SK-N-DZ (cell line): Measurements from ENCODE around the gene NANOS2. TPM values are rescaled to one million over a fixed set of nuclear protein-coding genes. Genes with fewer than 3 reads are reported as not detected.
A peak's percentile ranks its signal among the peaks of the same experiment; 100 is the strongest.

Source experiments
- DNase-seq: peaks from one replicate; pipeline ENCODE4 v3.0.0-alpha.2; 2015; ENCODE audit warnings: low spot score
- polyA plus RNA-seq, 2 experiments: library from polyadenylated mRNA; depleted of rRNA; stranded (reverse); fragments of >200 nt; gene quantifications; 2 replicates each; pipeline ENCODE4 v1.2.3, GENCODE V29; 2014

NANOS2 gene
- polyA plus RNA-seq (2014; cell fraction: cytosol; rRNA removed): not detected in 2 replicates
- polyA plus RNA-seq (2014; cell fraction: nucleus; rRNA removed): not detected in 2 replicates

DNA sequence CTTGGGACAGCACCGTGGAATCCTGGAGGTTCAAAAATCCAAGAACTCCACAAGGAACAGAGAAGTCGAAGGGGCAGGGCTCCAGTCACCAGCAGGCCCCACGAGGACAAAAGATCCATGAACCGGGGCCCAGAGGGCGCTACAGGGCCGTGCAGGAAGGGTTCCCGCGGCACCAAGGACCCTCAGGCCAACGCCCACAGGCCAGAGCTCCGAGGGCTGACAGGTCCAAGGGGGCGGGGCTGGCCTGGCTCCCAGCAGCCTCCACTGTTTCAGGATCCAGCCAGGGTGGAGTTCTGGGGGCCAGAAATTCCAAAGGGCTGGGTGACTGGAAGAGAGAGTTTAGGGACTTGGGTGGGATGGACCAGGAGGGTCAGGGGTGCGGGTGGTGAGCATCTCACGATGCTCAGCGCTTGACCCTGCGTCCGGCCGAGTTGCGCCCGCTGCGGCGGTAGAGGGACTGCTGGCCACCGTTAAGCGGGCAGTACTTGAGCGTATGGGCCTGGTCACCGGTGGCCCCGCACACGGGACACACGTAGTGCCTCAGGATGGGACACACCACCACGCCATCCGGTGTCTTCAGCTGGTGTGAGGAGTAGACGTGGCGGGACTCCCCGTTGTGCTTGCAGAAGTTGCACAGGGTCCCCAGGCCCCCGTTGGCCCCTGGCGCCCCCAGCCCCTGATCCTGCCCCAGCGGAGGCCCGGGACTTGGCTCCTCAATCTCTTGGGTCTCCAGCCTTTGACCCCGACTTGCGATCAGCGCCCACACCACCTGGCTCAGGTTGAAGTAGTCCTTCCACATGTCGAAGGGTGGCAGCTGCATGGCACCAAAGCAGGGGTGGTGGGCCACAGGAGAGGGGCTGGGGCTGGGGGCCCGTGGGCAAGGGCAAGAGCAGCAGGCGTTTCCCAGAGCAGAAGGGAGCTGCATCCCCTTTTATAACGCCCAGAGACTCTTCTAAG is at the start of gene NANOS2:
Gene NANOS2, minus strand, starts transcription at position 905 of the 957 bp plus-strand sequence. Its CDS starts 85 bp downstream, at position 820.
- DNase-seq: peak; percentile 53

DNA sequence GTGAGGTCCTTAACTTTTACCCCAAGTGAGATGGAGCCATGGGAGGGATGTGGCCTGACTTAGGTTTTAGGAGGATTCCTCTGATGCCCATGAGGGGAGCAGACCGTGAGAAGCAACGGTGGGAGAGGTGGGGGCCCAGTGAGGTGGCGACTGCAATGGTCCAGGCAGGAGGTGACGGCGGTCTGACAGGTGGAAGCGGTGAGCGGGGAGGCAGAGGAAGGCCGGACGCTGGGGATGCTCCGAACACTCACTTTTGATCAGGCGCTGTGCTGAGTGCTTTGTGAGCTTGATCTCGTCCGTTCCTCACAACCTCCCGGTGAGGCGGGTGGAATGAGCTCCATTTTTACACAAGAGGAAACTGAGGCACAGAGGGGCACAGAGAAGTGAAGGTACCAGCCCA is 47.4 kb upstream of the NANOS2 start:
- DNase-seq: no peak

DNA sequence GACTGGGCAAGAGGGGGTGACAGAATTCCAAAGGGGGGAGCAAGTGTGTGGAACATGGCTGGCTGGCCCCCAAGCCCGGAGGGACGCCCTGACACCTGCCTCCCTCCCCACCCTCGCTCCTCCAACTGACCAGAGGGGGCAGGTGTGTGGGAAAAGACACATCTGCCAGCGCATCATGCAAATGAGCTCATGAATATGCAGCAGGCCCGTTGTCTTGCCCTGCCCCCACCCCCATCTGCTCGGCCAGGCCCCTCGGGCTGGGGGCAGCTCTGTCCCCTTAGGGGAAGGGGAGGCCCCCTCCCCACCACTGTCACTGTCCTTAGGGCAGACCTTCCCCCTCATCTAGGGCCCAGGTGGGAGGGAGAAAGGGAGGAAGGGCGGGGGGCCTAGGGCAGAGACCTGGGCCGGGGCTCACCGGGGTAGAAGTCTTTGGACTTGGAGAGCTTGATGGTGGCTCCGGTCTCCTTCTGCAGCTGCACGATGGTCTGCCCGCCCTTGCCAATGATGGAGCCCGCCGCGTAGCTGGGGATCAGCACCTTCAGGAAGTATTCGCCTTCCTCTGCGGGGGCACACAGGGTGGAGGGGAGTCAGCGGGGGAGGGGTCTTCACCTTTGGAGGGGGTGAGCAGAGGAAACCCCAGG is 46.1 kb upstream of the NANOS2 start:
- peak; percentile 12 for DNase-seq

- no peak for DNase-seq
Observed at GRCh38 chr19:45959517-45960025, 45.0 kb upstream of the NANOS2 start.

DNA sequence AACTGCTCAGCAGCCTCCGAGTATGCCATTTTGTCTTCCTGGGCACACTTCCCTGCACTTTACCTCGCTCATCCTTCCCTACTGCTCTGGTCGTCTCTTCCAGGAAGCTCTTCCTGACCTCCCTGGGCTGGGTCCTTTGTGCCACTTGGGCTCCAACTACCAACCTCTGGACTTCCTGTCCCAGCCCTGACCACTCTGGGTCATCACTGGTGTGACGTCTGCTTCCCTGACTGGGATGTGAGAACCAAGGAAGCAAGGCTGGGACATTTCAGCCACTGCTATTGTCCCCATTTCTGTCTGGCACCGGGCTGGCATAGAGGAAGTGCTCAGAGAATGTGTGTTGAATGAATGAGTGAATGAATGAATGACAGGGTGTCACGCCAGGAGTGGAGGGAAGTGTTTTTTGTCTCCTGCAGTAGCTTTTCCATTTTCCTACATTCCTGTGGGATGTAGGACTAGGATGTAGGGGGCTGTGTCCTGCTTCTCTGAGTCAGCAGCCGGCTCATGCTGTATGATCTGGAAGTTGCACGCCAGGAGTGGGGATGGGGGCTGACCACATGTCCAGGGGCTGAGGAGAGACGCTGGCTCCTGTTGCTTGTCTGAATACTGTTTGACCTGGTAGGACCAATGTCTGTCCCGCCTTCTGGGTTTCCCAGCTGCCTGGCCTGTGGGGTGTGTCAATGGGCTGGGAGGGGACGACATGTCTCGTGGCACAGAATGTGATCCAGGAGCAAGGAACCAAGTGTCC is 44.4 kb upstream of the NANOS2 start:
- DNase-seq: no peak

- DNase-seq: no peak
Observed at GRCh38 chr19:45958320-45958719, 43.7 kb upstream of the NANOS2 start.

DNA sequence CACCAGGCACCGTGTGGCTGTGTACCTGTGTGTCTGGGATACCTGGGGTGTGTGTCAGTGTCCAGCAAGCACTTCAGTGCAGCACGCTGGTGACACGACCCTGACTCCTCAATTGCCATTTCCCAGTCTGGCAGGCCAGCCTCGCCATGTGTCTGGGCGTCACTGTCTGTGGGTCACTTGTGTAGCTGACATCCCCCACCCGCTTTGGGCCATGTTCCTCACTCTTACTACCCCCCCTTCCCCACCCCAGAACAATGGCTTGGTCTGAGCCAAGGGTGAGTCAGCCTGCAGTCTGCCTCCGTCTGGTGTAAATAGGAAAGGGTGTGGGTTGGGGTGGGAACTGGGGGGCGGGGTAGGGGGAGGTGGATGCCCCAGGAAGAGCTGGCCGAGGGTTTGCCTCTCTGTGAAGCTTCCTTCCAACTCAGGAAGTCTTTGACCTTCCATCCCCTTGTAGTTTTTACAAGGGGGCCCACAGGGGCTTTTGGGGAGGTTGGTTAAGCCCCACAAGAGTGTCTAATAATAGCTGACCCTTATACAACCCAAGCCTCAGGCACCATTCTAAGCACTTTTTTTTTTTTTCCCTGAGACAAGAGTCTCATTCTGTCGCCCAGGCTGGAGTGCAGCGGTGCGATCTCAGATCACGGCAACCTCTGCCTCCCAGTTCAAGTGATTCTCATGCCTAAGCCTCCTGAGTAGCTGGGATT is 41.5 kb upstream of the NANOS2 start:
- DNase-seq: no peak

- peak; percentile 87 for DNase-seq
Observed at GRCh38 chr19:45954156-45954555, 39.6 kb upstream of the NANOS2 start.

DNA sequence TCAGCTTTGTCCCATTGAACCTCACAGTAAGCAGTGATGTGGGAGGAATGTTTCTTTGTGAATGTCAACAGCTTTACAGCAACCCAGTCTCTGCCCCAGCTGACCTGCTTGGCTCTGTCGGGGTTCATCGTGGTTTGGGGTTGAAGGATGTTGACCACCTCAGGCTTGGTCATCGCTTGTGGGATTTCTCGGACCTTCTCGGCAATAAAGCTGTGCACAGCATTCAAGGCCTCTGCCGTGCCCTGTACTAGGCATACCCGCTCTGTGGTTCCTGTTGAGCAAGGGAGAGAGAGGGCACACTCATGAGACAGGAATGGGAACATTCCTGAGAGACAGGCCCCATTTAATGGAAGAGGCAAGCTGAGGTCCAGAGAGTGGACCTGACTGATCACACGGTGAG is 39.1 kb upstream of the NANOS2 start:
- no peak for DNase-seq

DNA sequence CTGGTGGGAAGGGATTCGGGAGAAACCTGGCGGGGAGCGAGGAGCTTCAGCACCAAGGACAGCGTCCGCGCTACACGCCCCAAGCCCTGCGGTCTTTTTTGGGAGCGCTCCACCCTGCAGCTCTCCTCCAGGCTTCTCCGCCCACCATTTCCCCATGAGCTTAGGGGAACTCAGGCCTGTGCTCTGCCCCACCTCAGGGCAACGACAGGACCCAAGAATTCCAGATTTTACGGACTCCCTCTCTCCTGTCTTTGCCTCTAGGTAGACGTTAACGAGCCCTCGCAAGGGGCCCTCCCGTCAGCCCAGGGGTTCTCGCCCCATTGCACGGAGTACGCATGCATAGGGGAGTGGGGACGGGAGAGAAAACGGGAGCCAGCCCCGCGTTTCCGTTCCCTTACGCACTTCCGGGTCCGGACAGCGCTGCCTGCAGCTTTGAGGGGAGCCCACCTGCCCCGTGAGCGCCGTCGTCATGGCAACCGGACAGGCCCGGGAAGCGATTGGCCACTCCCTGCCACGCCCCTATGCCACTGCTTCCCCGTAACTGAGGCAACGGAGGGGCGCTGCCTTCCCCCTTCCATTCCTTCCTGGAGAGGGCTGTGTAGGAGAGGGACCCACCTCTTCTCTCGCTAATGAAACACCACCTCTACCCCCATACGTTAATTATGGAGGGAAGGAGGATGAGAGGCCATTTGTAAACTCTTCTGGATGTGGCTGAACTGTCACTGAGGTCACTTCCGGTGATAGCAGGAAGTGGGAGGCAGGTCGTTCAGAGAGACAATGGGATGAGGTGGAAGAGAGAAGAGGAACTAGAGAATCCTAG is 38.3 kb upstream of the NANOS2 start:
- DNase-seq: no peak

DNA sequence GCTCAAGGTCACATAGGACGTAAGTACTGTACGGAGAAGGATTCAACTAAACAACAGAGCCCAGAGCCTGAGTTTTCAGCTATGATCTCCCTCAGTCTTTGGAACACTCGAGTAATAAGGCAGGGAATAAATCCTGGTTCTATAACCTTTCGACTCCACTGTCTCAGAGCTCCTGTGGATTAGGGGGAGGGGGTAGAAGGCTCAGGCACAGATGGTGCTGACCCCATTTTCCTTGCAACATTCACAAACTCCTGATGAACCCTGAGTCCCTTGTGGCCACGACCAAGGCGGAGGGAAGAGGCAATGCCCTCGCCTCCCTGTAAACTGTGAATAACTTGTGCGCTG is 37.7 kb upstream of the NANOS2 start:
- DNase-seq: no peak

GRCh38 chr19:45947926-45948325 is 33.3 kb upstream of the NANOS2 start:
- DNase-seq: no peak

GRCh38 chr19:45940515-45940805 is 25.9 kb upstream of the NANOS2 start:
- no peak for DNase-seq

DNA sequence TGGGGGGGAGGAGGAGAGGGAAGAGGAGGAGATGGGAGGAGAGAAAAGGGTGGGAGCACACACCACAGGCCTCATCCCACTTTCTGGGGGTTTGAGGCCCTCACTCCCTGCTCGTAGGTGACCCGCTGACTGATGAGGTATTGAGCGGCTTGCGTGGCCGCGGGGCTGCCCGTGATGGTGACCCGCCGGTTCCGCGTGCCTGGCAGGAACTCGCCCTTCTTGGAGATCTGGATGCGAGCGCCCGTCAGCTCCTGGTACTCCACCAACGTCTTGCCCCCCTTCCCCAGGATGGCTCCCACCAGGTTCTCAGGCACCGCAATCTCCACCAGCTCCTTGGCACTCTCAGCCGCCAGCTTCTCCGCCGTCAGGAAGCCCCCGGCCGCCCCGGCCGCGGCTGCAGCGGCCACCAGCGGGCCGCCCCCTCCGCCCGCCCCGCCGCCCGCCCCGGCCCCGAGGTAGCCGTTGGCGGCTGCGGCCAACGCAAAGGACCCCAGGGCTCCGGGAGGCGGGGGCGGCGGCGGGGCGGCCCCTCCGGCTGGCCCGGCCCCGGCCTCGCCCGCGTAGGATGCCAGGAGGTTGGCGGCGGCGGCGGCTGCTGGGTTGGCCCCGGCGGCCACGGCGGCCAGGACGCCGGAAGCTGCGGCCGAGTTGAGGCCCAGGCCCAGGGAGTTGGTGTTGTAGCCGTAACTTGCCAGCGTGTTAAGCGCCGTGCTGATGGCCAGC is 25.4 kb upstream of the NANOS2 start:
- DNase-seq: no peak

DNA sequence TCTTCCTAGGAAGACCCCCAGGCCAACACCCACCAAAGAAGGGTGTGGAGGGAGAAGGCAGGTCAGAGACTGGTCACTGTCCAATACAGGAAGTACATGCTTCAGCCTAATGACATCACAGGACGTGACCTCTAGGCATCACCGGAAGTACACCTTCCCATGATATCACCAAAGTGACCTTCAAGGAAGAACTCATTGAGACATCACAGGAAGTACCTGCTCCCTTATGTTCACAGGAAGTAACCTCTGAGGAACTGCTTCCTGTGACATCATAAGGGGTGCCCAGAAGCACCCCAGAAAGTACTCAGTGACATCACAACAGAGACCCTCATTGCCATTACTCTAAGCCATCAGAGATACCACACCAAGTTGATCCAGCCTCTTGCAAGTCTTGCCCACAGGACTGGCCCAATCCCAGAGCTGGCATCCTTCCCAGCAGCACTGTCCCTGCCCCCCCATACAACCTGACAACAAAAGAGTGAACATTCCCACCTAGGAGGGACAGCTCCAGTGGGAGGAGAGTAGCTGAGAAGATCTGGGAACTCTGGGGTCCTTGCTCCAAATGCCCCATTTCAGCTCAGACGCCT is 24.2 kb upstream of the NANOS2 start:
- no peak for DNase-seq

DNA sequence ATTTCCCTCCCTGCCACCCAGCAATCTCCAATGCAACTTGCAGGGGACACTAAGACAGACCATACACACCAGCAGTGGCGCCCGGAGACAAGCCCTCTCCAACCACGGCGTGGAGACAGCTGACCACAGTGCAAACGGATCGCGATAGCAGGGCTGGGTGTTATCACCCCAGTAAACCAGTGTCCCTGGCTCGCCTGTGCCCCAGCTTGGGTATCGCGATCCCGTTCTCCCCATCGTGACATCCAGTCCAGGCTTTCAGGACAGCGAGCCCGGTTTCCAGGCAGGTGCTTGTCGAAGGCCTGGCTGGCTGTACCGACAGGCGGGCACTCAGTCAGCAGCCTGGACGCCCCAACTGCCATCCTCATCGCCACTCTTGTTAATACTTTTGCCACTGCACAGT is 20.7 kb upstream of the NANOS2 start:
- DNase-seq: no peak

DNA sequence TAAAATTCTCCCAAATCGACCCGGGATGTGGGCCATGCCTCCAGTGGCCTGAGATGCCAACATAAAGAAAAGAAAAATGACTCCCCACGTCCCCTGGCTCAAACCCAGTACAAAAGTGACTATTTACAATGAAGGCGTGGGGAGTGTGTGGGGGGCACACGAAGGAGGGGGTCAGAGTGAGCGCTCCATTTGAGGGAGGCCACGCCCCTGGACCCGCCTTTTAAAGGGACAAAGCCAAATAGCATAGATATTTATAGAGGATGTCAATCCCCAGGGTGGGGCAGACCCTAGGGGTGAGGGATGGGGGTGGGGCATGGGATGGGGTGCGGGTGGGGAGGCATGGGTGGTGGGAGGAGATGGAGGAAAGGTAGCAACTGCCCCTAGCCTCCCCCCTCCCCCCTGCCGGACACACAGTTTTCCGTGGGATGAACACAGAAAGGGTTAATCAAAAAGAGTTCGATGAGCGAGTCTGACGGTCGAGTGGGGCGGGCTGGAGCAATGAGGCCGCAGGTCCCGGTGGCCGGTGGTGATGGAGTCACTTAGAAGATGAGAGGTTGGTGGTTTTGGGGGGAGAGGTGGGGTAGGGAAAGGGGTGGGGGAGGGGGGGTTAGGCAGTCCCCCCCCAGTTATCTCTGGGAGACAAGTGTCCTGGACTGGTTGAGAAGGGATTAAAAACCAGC is 20.1 kb upstream of the NANOS2 start:
- DNase-seq: no peak

- no peak for DNase-seq
Observed at GRCh38 chr19:45933759-45934158, 19.2 kb upstream of the NANOS2 start.

GRCh38 chr19:45931055-45931454 is 16.5 kb upstream of the NANOS2 start:
- no peak for DNase-seq
